ENCODE results near the gene OSM.

DNA sequence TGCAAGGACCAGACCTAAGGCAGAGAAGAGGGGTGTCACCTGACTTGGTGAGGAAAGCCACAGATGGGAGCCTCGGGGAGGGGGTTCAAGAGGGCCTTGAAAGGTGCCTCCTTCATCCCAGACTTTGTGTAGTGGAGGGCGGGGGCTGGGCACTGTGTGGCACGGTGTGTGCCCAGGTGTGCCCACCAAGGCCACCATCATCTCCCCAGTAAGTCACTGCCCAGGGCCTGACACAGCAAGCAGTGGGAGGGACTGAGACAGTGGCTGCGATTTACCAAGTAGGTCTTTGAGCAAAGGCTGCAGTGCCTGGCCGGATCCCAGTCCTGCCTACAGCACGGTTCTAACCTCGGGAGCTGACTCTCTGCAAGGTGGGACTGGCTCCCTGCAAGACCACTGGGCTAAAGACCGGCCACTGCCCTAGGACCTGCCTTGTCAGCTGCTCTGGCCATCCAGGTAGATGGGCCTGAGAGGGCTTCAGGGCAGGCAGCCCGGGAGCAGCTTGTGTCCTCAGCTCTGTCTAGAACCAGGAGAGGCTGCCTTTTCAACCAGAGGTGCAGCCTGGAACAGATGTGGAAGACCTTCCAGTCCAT lies 1.4 kb downstream of the OSM start:
- TF ChIP-seq, protein P1, sequence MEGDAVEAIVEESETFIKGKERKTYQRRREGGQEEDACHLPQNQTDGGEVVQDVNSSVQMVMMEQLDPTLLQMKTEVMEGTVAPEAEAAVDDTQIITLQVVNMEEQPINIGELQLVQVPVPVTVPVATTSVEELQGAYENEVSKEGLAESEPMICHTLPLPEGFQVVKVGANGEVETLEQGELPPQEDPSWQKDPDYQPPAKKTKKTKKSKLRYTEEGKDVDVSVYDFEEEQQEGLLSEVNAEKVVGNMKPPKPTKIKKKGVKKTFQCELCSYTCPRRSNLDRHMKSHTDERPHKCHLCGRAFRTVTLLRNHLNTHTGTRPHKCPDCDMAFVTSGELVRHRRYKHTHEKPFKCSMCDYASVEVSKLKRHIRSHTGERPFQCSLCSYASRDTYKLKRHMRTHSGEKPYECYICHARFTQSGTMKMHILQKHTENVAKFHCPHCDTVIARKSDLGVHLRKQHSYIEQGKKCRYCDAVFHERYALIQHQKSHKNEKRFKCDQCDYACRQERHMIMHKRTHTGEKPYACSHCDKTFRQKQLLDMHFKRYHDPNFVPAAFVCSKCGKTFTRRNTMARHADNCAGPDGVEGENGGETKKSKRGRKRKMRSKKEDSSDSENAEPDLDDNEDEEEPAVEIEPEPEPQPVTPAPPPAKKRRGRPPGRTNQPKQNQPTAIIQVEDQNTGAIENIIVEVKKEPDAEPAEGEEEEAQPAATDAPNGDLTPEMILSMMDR (IDR thresholded peaks at IDR 0.05), result no peak
- TF ChIP-seq POLR2A (IDR thresholded peaks at IDR 0.05), result no peak

All from thyroid gland (tissue), 4 donors.